Activated naive CD8-positive, alpha-beta T cell treated with anti-CD3 and anti-CD28 coated beads for 36 hours (primary cell): Measurements from ENCODE around the gene TPCN1. TPM values are rescaled to one million over a fixed set of nuclear protein-coding genes. Genes with fewer than 3 reads are reported as not detected.
A peak's percentile ranks its signal among the peaks of the same experiment; 100 is the strongest.

Experiments used
- DNase-seq: peaks from one replicate; pipeline ENCODE4 v3.0.0; 2021
- H3K27ac Mint-ChIP-seq: one replicate; pipeline ENCODE4 v1.8.0; 2022; ENCODE audit warnings: mild to moderate bottlenecking, moderate library complexity, mixed read lengths
- H3K27me3 Mint-ChIP-seq: one replicate; pipeline ENCODE4 v1.8.0; 2022; ENCODE audit warnings: mild to moderate bottlenecking, mixed read lengths
- H3K36me3 Mint-ChIP-seq: one replicate; pipeline ENCODE4 v1.8.0; 2021; ENCODE audit warnings: mild to moderate bottlenecking, mixed read lengths
- H3K4me1 Mint-ChIP-seq: one replicate; pipeline ENCODE4 v1.8.0; 2021; ENCODE audit warnings: mixed read lengths
- H3K4me3 Mint-ChIP-seq: one replicate; pipeline ENCODE4 v1.8.0; 2022; ENCODE audit warnings: mild to moderate bottlenecking, moderate library complexity, mixed read lengths
- H3K9me3 Mint-ChIP-seq: one replicate; pipeline ENCODE4 v1.8.0; 2022; ENCODE audit warnings: mixed read lengths
- total RNA-seq, 2 experiments: library from RNA; stranded (reverse); gene quantifications; one replicate each; pipeline ENCODE4 v1.2.3, GENCODE V29; 2021

The TPCN1 gene
- total RNA-seq, 2 experiments from 2014 or later = 20.5 to 25.0 TPM

- H3K4me3 Mint-ChIP-seq = no peak overlapping the region
- H3K27me3 Mint-ChIP-seq = no peaks in the 10 kb centered on the region
- peaks cover 39% of the 10 kb centered on the region for H3K4me1 Mint-ChIP-seq
- no peak for DNase-seq
- H3K27ac Mint-ChIP-seq = no peak overlapping the region
- peaks cover 34% of the 10 kb centered on the region for H3K36me3 Mint-ChIP-seq
- H3K9me3 Mint-ChIP-seq = no peaks in the 10 kb centered on the region
These were observed 6.6 kb downstream of the TPCN1 start for GRCh38 chr12:113227686-113228391.

GRCh38 chr12:113228394-113229028 lies 7.2 kb downstream of the TPCN1 start:
- Mint-ChIP-seq H3K27ac (peak overlapping the region; percentile 38), H3K36me3 (peaks cover 40% of the 10 kb centered on the region), H3K4me1 (peaks cover 40% of the 10 kb centered on the region), H3K27me3 (no peaks in the 10 kb centered on the region), H3K4me3 (no peak overlapping the region), H3K9me3 (no peaks in the 10 kb centered on the region)
- no peak for DNase-seq

GRCh38 chr12:113230315-113231234 lies 9.3 kb downstream of the TPCN1 start:
- peak overlapping the region; percentile 75 for H3K27ac Mint-ChIP-seq
- peaks cover 53% of the 10 kb centered on the region for H3K36me3 Mint-ChIP-seq
- no peaks in the 10 kb centered on the region for H3K9me3 Mint-ChIP-seq
- no peak overlapping the region for H3K4me3 Mint-ChIP-seq
- H3K27me3 Mint-ChIP-seq = no peaks in the 10 kb centered on the region
- no peak for DNase-seq
- peaks cover 43% of the 10 kb centered on the region for H3K4me1 Mint-ChIP-seq

GRCh38 chr12:113231235-113232088 lies 10.2 kb downstream of the TPCN1 start:
- Mint-ChIP-seq H3K27ac (no peak overlapping the region), H3K4me1 (peaks cover 43% of the 10 kb centered on the region), H3K9me3 (no peaks in the 10 kb centered on the region), H3K36me3 (peaks cover 57% of the 10 kb centered on the region), H3K27me3 (no peaks in the 10 kb centered on the region), H3K4me3 (no peak overlapping the region)
- DNase-seq = no peak

- H3K36me3 Mint-ChIP-seq = peaks cover 55% of the 10 kb centered on the region
- H3K9me3 Mint-ChIP-seq = no peaks in the 10 kb centered on the region
- peak overlapping the region; percentile 16 for H3K4me3 Mint-ChIP-seq
- peak overlapping the region; percentile 90 for H3K27ac Mint-ChIP-seq
- peaks cover 43% of the 10 kb centered on the region for H3K4me1 Mint-ChIP-seq
- no peaks in the 10 kb centered on the region for H3K27me3 Mint-ChIP-seq
- DNase-seq = no peak
These were observed 11.0 kb downstream of the TPCN1 start for GRCh38 chr12:113232089-113232839.

GRCh38 chr12:113232840-113233585 lies 11.7 kb downstream of the TPCN1 start:
- peak overlapping the region; percentile 90 for H3K27ac Mint-ChIP-seq
- H3K9me3 Mint-ChIP-seq = no peaks in the 10 kb centered on the region
- peak; percentile 78 for DNase-seq
- peaks cover 43% of the 10 kb centered on the region for H3K4me1 Mint-ChIP-seq
- no peaks in the 10 kb centered on the region for H3K27me3 Mint-ChIP-seq
- peaks cover 53% of the 10 kb centered on the region for H3K36me3 Mint-ChIP-seq
- H3K4me3 Mint-ChIP-seq = peak overlapping the region; percentile 75

GRCh38 chr12:113233967-113234366 lies 12.7 kb downstream of the TPCN1 start:
- Mint-ChIP-seq H3K4me3 (no peak overlapping the region), H3K36me3 (peaks cover 46% of the 10 kb centered on the region), H3K27me3 (no peaks in the 10 kb centered on the region), H3K9me3 (no peaks in the 10 kb centered on the region), H3K4me1 (peaks cover 38% of the 10 kb centered on the region), H3K27ac (no peak overlapping the region)
- DNase-seq = no peak

GRCh38 chr12:113234483-113234882 lies 13.2 kb downstream of the TPCN1 start:
- Mint-ChIP-seq H3K4me3 (no peak overlapping the region), H3K4me1 (peaks cover 37% of the 10 kb centered on the region), H3K27me3 (no peaks in the 10 kb centered on the region), H3K27ac (no peak overlapping the region), H3K36me3 (peaks cover 46% of the 10 kb centered on the region), H3K9me3 (no peaks in the 10 kb centered on the region)
- no peak for DNase-seq

GRCh38 chr12:113235976-113236375 lies 14.7 kb downstream of the TPCN1 start:
- no peaks in the 10 kb centered on the region for H3K27me3 Mint-ChIP-seq
- H3K27ac Mint-ChIP-seq = no peak overlapping the region
- H3K4me3 Mint-ChIP-seq = no peak overlapping the region
- H3K4me1 Mint-ChIP-seq = peaks cover 33% of the 10 kb centered on the region
- H3K9me3 Mint-ChIP-seq = no peaks in the 10 kb centered on the region
- peaks cover 43% of the 10 kb centered on the region for H3K36me3 Mint-ChIP-seq
- no peak for DNase-seq

- H3K27me3 Mint-ChIP-seq = no peaks in the 10 kb centered on the region
- H3K27ac Mint-ChIP-seq = no peak overlapping the region
- peaks cover 37% of the 10 kb centered on the region for H3K36me3 Mint-ChIP-seq
- no peaks in the 10 kb centered on the region for H3K9me3 Mint-ChIP-seq
- no peak for DNase-seq
- H3K4me3 Mint-ChIP-seq = no peak overlapping the region
- peaks cover 31% of the 10 kb centered on the region for H3K4me1 Mint-ChIP-seq
These were observed 15.5 kb downstream of the TPCN1 start for GRCh38 chr12:113236539-113237399.

- H3K27me3 Mint-ChIP-seq = no peaks in the 10 kb centered on the region
These were observed 16.5 kb downstream of the TPCN1 start for GRCh38 chr12:113237748-113238147.

GRCh38 chr12:113238309-113238708 lies 17.0 kb downstream of the TPCN1 start:
- Mint-ChIP-seq H3K9me3 (no peaks in the 10 kb centered on the region), H3K4me3 (no peak overlapping the region), H3K27ac (no peak overlapping the region), H3K36me3 (peaks cover 26% of the 10 kb centered on the region), H3K27me3 (no peaks in the 10 kb centered on the region), H3K4me1 (peaks cover 21% of the 10 kb centered on the region)
- DNase-seq = no peak

More at GRCh38 chr12:113237748-113238147, 16.5 kb downstream of the TPCN1 start:
- DNase-seq = no peak
- H3K9me3 Mint-ChIP-seq = no peaks in the 10 kb centered on the region
- no peak overlapping the region for H3K27ac Mint-ChIP-seq
- H3K36me3 Mint-ChIP-seq = peaks cover 30% of the 10 kb centered on the region
- H3K4me1 Mint-ChIP-seq = peaks cover 27% of the 10 kb centered on the region
- no peak overlapping the region for H3K4me3 Mint-ChIP-seq
